Activated CD4-positive, alpha-beta T cell treated with anti-CD3 and anti-CD28 coated beads for 36 hours (primary cell): ENCODE data around the gene PITPNM2. TPM values are rescaled to one million over a fixed set of nuclear protein-coding genes. Genes with fewer than 3 reads are reported as not detected.

Experiments
- ATAC-seq: fragments of 200-7000 bp; cut with Tn5 transposase; one replicate; pipeline ENCODE4 v1.10.0; 2021; ENCODE audit warnings: mild to moderate bottlenecking, moderate library complexity
- CTCF ChIA-PET: fragments of 350-600 bp; sonication (Branson Sonifier 250); formaldehyde crosslinking; loops from one replicate; lab custom pipeline; 2021; ENCODE audit warnings: antibody characterized with exemption; lab: Charles Lee
- POLR2A ChIA-PET: fragments of 350-600 bp; sonication (Branson Sonifier 250); formaldehyde crosslinking; loops from one replicate; lab custom pipeline; 2021; ENCODE audit warnings: antibody characterized with exemption, inconsistent platforms; lab: Charles Lee
- DNase-seq: peaks from one replicate; pipeline ENCODE4 v3.0.0-alpha.2; 2020
- H3K27ac Mint-ChIP-seq: one replicate; pipeline ENCODE4 v1.8.0; 2021; ENCODE audit warnings: mixed read lengths
- H3K27me3 Mint-ChIP-seq: one replicate; pipeline ENCODE4 v1.8.0; 2021; ENCODE audit warnings: mixed read lengths
- H3K36me3 Mint-ChIP-seq: one replicate; pipeline ENCODE4 v1.8.0; 2021; ENCODE audit warnings: low read depth, mixed read lengths
- H3K4me1 Mint-ChIP-seq: one replicate; pipeline ENCODE4 v1.8.0; 2021; ENCODE audit warnings: mixed read lengths
- H3K4me3 Mint-ChIP-seq: one replicate; pipeline ENCODE4 v1.8.0; 2021; ENCODE audit warnings: mild to moderate bottlenecking, moderate library complexity, mixed read lengths
- H3K9me3 Mint-ChIP-seq: one replicate; pipeline ENCODE4 v1.8.0; 2021; ENCODE audit warnings: low read depth, mixed read lengths
- intact Hi-C, 2 experiments: fragments of 100-400 bp; cut with DNase I in 1 of 2; cut with micrococcal nuclease in 1 of 2; formaldehyde crosslinking; loops; one replicate each; pipeline versions ENCODE4 v1.14.2 to v1.15.1; 2022 to 2024; cut with DNase I, micrococcal nuclease
- total RNA-seq, 2 experiments: library from RNA; stranded (reverse); gene quantifications; one replicate each; pipeline ENCODE4 v1.2.3, GENCODE V29; 2021

The PITPNM2 gene
- total RNA-seq, 2 experiments from 2014 or later = 8.3 to 9.5 TPM

GRCh38 chr12:123145211-123145610, 5.7 kb downstream of the PITPNM2 start:
- H3K9me3 Mint-ChIP-seq = no peaks in the 10 kb centered on the region
- H3K4me3 Mint-ChIP-seq = no peak overlapping the region
- peaks cover 6% of the 10 kb centered on the region for H3K36me3 Mint-ChIP-seq
- ChIA-PET CTCF (no interaction called here), POLR2A (no interaction called here)
- ATAC-seq = no peak
- intact Hi-C loops = no loop called here
- no peak overlapping the region for H3K27ac Mint-ChIP-seq
- H3K27me3 Mint-ChIP-seq = no peaks in the 10 kb centered on the region
- no peak for DNase-seq
- peaks cover 35% of the 10 kb centered on the region for H3K4me1 Mint-ChIP-seq

DNA sequence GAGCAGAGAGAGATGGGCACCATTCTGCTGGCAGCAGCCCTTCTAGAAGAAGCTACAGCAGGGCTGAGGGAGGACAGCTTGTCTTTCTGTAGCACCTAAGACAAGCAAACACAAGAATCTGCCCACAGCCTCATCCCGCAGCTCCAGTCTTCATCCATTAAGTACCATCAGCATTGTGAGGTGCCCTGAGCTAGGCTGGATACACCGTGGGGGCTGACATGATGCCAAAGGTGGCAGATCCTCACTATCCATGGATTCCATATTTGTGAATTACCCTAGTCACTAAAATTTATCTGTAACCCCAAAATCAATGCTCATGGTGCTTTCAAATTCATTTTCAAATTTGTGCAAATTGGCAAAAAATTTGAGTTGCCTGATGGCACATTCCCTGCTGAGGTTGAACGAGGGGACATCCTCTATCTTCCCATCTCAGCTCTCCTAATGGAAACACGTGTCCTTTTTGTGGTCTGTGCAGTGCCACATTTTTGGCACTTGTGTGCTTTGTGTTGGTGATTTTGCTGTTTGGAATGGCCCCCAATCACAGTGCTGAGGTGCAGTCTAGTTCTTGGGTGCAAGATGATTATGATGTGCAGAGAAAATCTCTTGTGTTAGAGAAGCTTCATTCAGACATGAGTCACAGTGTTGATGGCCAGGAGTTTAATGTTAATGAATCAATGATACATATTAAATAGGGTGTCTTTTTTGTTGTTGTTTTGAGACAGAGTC, 7.0 kb downstream of the PITPNM2 start:
- DNase-seq (no peak), ATAC-seq (no peak)
- H3K27ac Mint-ChIP-seq = no peak overlapping the region
- H3K4me3 Mint-ChIP-seq = no peak overlapping the region
- H3K36me3 Mint-ChIP-seq = peaks cover 2% of the 10 kb centered on the region
- POLR2A ChIA-PET = no interaction called here
- peaks cover 34% of the 10 kb centered on the region for H3K4me1 Mint-ChIP-seq
- H3K9me3 Mint-ChIP-seq = no peaks in the 10 kb centered on the region
- H3K27me3 Mint-ChIP-seq = no peaks in the 10 kb centered on the region
- CTCF ChIA-PET = interaction anchor here (0.6 to 1.4 kb wide), 3 partner anchors 9 to 99 kb away, joined by 3 to 4 read pairs (median 3); no protein-coding TSS in a partner anchor
- intact Hi-C loops = no loop called here

- Mint-ChIP-seq H3K36me3 (peaks cover 2% of the 10 kb centered on the region), H3K27ac (no peak overlapping the region), H3K4me1 (peaks cover 28% of the 10 kb centered on the region), H3K4me3 (no peak overlapping the region), H3K9me3 (no peaks in the 10 kb centered on the region), H3K27me3 (no peaks in the 10 kb centered on the region)
- no peak for ATAC-seq
- CTCF ChIA-PET = interaction anchor here (0.6 to 1.4 kb wide), 3 partner anchors 8 to 98 kb away, joined by 3 to 4 read pairs (median 3); no protein-coding TSS in a partner anchor
- POLR2A ChIA-PET = no interaction called here
- intact Hi-C loops = no loop called here
- no peak for DNase-seq
Observed at GRCh38 chr12:123142921-123143735, 7.8 kb downstream of the PITPNM2 start.

DNA sequence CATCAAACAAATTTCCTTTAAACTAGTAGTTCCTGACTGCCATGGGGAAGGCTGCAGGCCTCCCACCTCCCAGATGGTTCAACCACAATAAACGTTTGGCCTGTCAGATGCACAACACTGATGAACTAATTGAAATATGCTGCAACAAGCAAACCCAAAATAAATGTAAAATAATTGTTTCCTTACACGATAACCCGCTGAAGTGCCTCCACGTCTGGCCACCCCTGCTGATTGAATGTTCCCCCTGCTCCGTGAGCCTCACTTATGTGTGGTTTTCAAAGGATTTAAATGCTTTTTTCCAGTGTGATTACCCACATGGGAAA, 8.4 kb downstream of the PITPNM2 start:
- no peak for DNase-seq
- Mint-ChIP-seq H3K4me1 (peaks cover 28% of the 10 kb centered on the region), H3K36me3 (peaks cover 2% of the 10 kb centered on the region), H3K9me3 (no peaks in the 10 kb centered on the region), H3K27ac (no peak overlapping the region), H3K4me3 (no peak overlapping the region), H3K27me3 (no peaks in the 10 kb centered on the region)
- intact Hi-C loops = no loop called here
- POLR2A ChIA-PET = no interaction called here
- ATAC-seq = no peak
- CTCF ChIA-PET = interaction anchor here (1.4 kb wide), 1 partner anchor 9 kb away, joined by 3 read pairs; no protein-coding TSS in a partner anchor

GRCh38 chr12:123141615-123142517, 9.0 kb downstream of the PITPNM2 start:
- POLR2A ChIA-PET = no interaction called here
- no peak overlapping the region for H3K27ac Mint-ChIP-seq
- intact Hi-C loops = no loop called here
- H3K9me3 Mint-ChIP-seq = no peaks in the 10 kb centered on the region
- ATAC-seq = peak; percentile 37
- no peak for DNase-seq
- H3K27me3 Mint-ChIP-seq = no peaks in the 10 kb centered on the region
- CTCF ChIA-PET = no interaction called here
- H3K4me1 Mint-ChIP-seq = peaks cover 26% of the 10 kb centered on the region
- H3K4me3 Mint-ChIP-seq = no peak overlapping the region
- peaks cover 2% of the 10 kb centered on the region for H3K36me3 Mint-ChIP-seq

GRCh38 chr12:123140676-123141614, 9.9 kb downstream of the PITPNM2 start:
- peaks cover 2% of the 10 kb centered on the region for H3K36me3 Mint-ChIP-seq
- CTCF ChIA-PET = no interaction called here
- H3K4me1 Mint-ChIP-seq = peaks cover 26% of the 10 kb centered on the region
- ATAC-seq = no peak
- no peak overlapping the region for H3K4me3 Mint-ChIP-seq
- no peaks in the 10 kb centered on the region for H3K27me3 Mint-ChIP-seq
- H3K27ac Mint-ChIP-seq = no peak overlapping the region
- H3K9me3 Mint-ChIP-seq = no peaks in the 10 kb centered on the region
- intact Hi-C loops = no loop called here
- POLR2A ChIA-PET = no interaction called here
- DNase-seq = no peak

DNA sequence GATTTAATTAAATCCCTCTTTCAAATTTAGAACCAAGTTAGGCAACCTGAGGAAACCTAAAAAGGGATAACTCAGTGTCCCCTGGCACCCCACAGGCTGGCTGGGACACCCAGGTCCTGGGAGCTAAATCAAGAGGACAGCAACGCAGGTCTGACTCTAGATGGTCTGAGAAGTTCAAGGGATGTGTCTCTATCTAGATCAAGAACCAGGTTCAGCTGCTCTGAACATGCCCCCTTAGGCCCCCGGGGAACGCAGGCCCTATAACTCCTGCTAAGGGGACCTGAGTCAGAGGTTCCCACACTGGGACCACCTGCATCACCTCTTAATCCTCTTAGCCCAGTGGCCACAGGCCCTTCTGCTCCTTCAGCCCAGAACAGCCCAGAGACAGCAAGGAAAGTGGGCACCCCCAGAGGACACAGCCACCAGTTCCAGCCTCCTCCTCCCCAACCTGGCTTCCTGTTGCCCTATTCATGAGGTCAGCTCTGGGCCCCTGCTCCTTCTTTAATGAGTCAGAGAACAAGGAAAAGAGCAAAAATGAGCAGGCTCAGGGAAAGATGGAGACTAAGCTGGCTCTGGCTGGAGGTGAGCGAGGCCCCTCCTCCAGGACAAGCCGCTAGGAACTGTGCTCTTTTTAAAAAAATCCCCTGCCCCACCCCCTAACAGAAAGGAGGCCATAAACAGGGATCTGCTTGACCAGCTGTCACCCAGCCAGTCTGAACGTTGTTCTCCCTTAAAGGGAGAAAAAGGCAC, 10.8 kb downstream of the PITPNM2 start:
- ChIA-PET CTCF (no interaction called here), POLR2A (no interaction called here)
- no peak for DNase-seq
- no peak overlapping the region for H3K4me3 Mint-ChIP-seq
- ATAC-seq = peak; percentile 30
- intact Hi-C loops = no loop called here
- H3K27me3 Mint-ChIP-seq = no peaks in the 10 kb centered on the region
- H3K9me3 Mint-ChIP-seq = no peaks in the 10 kb centered on the region
- peak overlapping the region; percentile 9 for H3K27ac Mint-ChIP-seq
- peaks cover 3% of the 10 kb centered on the region for H3K36me3 Mint-ChIP-seq
- H3K4me1 Mint-ChIP-seq = peaks cover 30% of the 10 kb centered on the region

GRCh38 chr12:123135688-123136087, 15.2 kb downstream of the PITPNM2 start:
- H3K4me1 Mint-ChIP-seq = peaks cover 44% of the 10 kb centered on the region
- ChIA-PET POLR2A (no interaction called here), CTCF (interaction anchor here (0.9 to 1.2 kb wide), 3 partner anchors 8 to 71 kb away, joined by 3 read pairs; no protein-coding TSS in a partner anchor)
- intact Hi-C loops = no loop called here
- H3K27me3 Mint-ChIP-seq = no peaks in the 10 kb centered on the region
- ATAC-seq (no peak), DNase-seq (no peak)
- H3K27ac Mint-ChIP-seq = no peak overlapping the region
- H3K4me3 Mint-ChIP-seq = no peak overlapping the region
- H3K9me3 Mint-ChIP-seq = no peaks in the 10 kb centered on the region
- H3K36me3 Mint-ChIP-seq = peaks cover 3% of the 10 kb centered on the region

DNA sequence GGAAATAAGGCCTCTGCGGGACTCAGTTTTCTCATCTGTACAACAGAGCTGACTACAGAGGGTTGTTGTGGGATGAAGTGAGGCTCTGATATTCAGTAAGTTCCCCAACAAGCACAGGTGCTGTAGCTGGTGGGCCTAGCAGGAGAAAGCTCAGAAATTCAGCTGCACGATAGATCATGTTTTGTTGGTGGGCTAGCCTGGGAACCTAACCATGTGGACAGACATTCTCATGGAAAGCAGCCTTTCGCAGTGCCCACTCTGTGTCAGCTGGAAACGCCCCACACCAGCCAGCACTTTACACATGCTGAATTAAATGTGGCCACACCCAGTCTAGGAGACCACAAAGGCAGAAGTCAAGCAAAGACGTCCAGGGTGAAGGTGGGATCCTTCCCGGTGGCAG, 16.1 kb downstream of the PITPNM2 start:
- Mint-ChIP-seq H3K4me1 (peaks cover 37% of the 10 kb centered on the region), H3K27ac (no peak overlapping the region), H3K27me3 (no peaks in the 10 kb centered on the region), H3K9me3 (no peaks in the 10 kb centered on the region), H3K4me3 (no peak overlapping the region), H3K36me3 (peaks cover 3% of the 10 kb centered on the region)
- CTCF ChIA-PET = interaction anchor here (0.6 to 1.2 kb wide), 5 partner anchors 9 to 758 kb away, joined by 3 to 4 read pairs (median 3); no protein-coding TSS in a partner anchor
- no peak for DNase-seq
- POLR2A ChIA-PET = no interaction called here
- intact Hi-C loops = no loop called here
- no peak for ATAC-seq

DNA sequence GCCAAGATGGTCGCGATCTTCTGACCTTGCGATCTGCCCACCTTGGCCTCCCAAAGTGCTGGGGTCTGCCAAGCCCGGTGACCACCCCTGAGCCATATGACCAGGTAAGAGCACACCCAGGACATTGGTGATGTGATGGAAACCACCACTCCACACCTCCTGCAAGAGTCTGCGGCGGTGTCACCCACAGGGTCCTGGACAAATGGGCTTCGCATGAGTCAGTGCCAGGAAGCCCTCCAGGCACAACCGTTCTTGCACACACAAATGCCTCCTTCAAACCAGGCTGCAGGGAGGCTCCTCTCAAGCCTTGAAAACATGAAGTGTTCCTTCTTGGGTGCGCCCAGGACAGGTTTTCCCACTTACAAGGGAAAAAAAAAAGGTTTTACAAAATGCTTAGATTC, 16.6 kb downstream of the PITPNM2 start:
- H3K27ac Mint-ChIP-seq = no peak overlapping the region
- H3K4me1 Mint-ChIP-seq = peaks cover 34% of the 10 kb centered on the region
- ATAC-seq (no peak), DNase-seq (no peak)
- no peaks in the 10 kb centered on the region for H3K9me3 Mint-ChIP-seq
- CTCF ChIA-PET = interaction anchor here (0.6 to 1.2 kb wide), 2 partner anchors 14 to 757 kb away, joined by 3 to 4 read pairs; no protein-coding TSS in a partner anchor
- intact Hi-C loops = no loop called here
- H3K27me3 Mint-ChIP-seq = no peaks in the 10 kb centered on the region
- H3K4me3 Mint-ChIP-seq = no peak overlapping the region
- POLR2A ChIA-PET = no interaction called here
- H3K36me3 Mint-ChIP-seq = peaks cover 3% of the 10 kb centered on the region
